Activated naive CD8-positive, alpha-beta T cell treated with anti-CD3 and anti-CD28 coated beads for 36 hours (primary cell): Measurements from ENCODE around the gene FASN. TPM values are rescaled to one million over a fixed set of nuclear protein-coding genes. Genes with fewer than 3 reads are reported as not detected.

Source experiments
- DNase-seq: peaks from one replicate; pipeline ENCODE4 v3.0.0; 2021
- H3K27ac Mint-ChIP-seq: one replicate; pipeline ENCODE4 v1.8.0; 2022; ENCODE audit warnings: mild to moderate bottlenecking, moderate library complexity, mixed read lengths
- H3K27me3 Mint-ChIP-seq: one replicate; pipeline ENCODE4 v1.8.0; 2022; ENCODE audit warnings: mild to moderate bottlenecking, mixed read lengths
- H3K36me3 Mint-ChIP-seq: one replicate; pipeline ENCODE4 v1.8.0; 2021; ENCODE audit warnings: mild to moderate bottlenecking, mixed read lengths
- H3K4me1 Mint-ChIP-seq: one replicate; pipeline ENCODE4 v1.8.0; 2021; ENCODE audit warnings: mixed read lengths
- H3K4me3 Mint-ChIP-seq: one replicate; pipeline ENCODE4 v1.8.0; 2022; ENCODE audit warnings: mild to moderate bottlenecking, moderate library complexity, mixed read lengths
- H3K9me3 Mint-ChIP-seq: one replicate; pipeline ENCODE4 v1.8.0; 2022; ENCODE audit warnings: mixed read lengths
- total RNA-seq, 2 experiments: library from RNA; stranded (reverse); gene quantifications; one replicate each; pipeline ENCODE4 v1.2.3, GENCODE V29; 2021

Gene FASN
- total RNA-seq, 2 experiments from 2014 or later: 282 to 287 TPM

- no peaks in the 10 kb centered on the region for H3K4me1 Mint-ChIP-seq
- no peak overlapping the region for H3K27ac Mint-ChIP-seq
- no peaks in the 10 kb centered on the region for H3K9me3 Mint-ChIP-seq
- H3K4me3 Mint-ChIP-seq: no peak overlapping the region
- peaks cover 4% of the 10 kb centered on the region for H3K36me3 Mint-ChIP-seq
- DNase-seq: no peak
- no peaks in the 10 kb centered on the region for H3K27me3 Mint-ChIP-seq
These were observed 9.0 kb downstream of the FASN start for GRCh38 chr17:82088838-82089722.

GRCh38 chr17:82087961-82088837 is 9.8 kb downstream of the FASN start:
- Mint-ChIP-seq H3K27me3 (no peaks in the 10 kb centered on the region), H3K4me3 (no peak overlapping the region), H3K27ac (no peak overlapping the region), H3K9me3 (no peaks in the 10 kb centered on the region), H3K36me3 (peaks cover 3% of the 10 kb centered on the region), H3K4me1 (no peaks in the 10 kb centered on the region)
- DNase-seq: no peak

- H3K36me3 Mint-ChIP-seq: peaks cover 3% of the 10 kb centered on the region
- no peaks in the 10 kb centered on the region for H3K4me1 Mint-ChIP-seq
These were observed 10.8 kb downstream of the FASN start for GRCh38 chr17:82086941-82087906.

GRCh38 chr17:82085931-82086764 is 11.9 kb downstream of the FASN start:
- Mint-ChIP-seq H3K4me1 (no peaks in the 10 kb centered on the region), H3K27me3 (no peaks in the 10 kb centered on the region), H3K4me3 (no peak overlapping the region), H3K36me3 (peaks cover 3% of the 10 kb centered on the region), H3K9me3 (no peaks in the 10 kb centered on the region), H3K27ac (no peak overlapping the region)
- DNase-seq: no peak

More at GRCh38 chr17:82086941-82087906, 10.8 kb downstream of the FASN start:
- no peaks in the 10 kb centered on the region for H3K27me3 Mint-ChIP-seq
- no peaks in the 10 kb centered on the region for H3K9me3 Mint-ChIP-seq
- DNase-seq: no peak
- no peak overlapping the region for H3K4me3 Mint-ChIP-seq
- H3K27ac Mint-ChIP-seq: no peak overlapping the region

- Mint-ChIP-seq H3K27ac (no peak overlapping the region), H3K9me3 (no peaks in the 10 kb centered on the region), H3K36me3 (peaks cover 3% of the 10 kb centered on the region), H3K4me3 (no peak overlapping the region), H3K27me3 (no peaks in the 10 kb centered on the region), H3K4me1 (no peaks in the 10 kb centered on the region)
- DNase-seq: no peak
These were observed 12.8 kb downstream of the FASN start for GRCh38 chr17:82085031-82085861.

- DNase-seq: no peak
- H3K27ac Mint-ChIP-seq: no peak overlapping the region
- H3K4me1 Mint-ChIP-seq: no peaks in the 10 kb centered on the region
- peaks cover 6% of the 10 kb centered on the region for H3K36me3 Mint-ChIP-seq
- no peaks in the 10 kb centered on the region for H3K27me3 Mint-ChIP-seq
- no peaks in the 10 kb centered on the region for H3K9me3 Mint-ChIP-seq
- H3K4me3 Mint-ChIP-seq: peak overlapping the region; percentile 25
These were observed 13.5 kb downstream of the FASN start for GRCh38 chr17:82084373-82085030.

- Mint-ChIP-seq H3K9me3 (no peaks in the 10 kb centered on the region), H3K36me3 (peaks cover 6% of the 10 kb centered on the region), H3K27me3 (no peaks in the 10 kb centered on the region), H3K4me3 (no peak overlapping the region), H3K27ac (no peak overlapping the region), H3K4me1 (no peaks in the 10 kb centered on the region)
- no peak for DNase-seq
These were observed 14.3 kb downstream of the FASN start for GRCh38 chr17:82083533-82084359.

GRCh38 chr17:82083009-82083408 is 15.0 kb downstream of the FASN start:
- H3K4me1 Mint-ChIP-seq: no peaks in the 10 kb centered on the region
- DNase-seq: no peak
- H3K36me3 Mint-ChIP-seq: peaks cover 9% of the 10 kb centered on the region
- H3K9me3 Mint-ChIP-seq: no peaks in the 10 kb centered on the region
- no peak overlapping the region for H3K27ac Mint-ChIP-seq
- no peak overlapping the region for H3K4me3 Mint-ChIP-seq
- H3K27me3 Mint-ChIP-seq: no peaks in the 10 kb centered on the region

- Mint-ChIP-seq H3K4me3 (no peak overlapping the region), H3K9me3 (no peaks in the 10 kb centered on the region)
These were observed 15.6 kb downstream of the FASN start for GRCh38 chr17:82082456-82082855.

GRCh38 chr17:82081966-82082365 is 16.1 kb downstream of the FASN start:
- no peak for DNase-seq
- Mint-ChIP-seq H3K27ac (no peak overlapping the region), H3K4me3 (no peak overlapping the region), H3K27me3 (no peaks in the 10 kb centered on the region), H3K4me1 (no peaks in the 10 kb centered on the region), H3K9me3 (no peaks in the 10 kb centered on the region), H3K36me3 (peaks cover 9% of the 10 kb centered on the region)

More at GRCh38 chr17:82082456-82082855, 15.6 kb downstream of the FASN start:
- no peaks in the 10 kb centered on the region for H3K27me3 Mint-ChIP-seq
- H3K27ac Mint-ChIP-seq: no peak overlapping the region
- peaks cover 9% of the 10 kb centered on the region for H3K36me3 Mint-ChIP-seq
- H3K4me1 Mint-ChIP-seq: no peaks in the 10 kb centered on the region
- DNase-seq: no peak

GRCh38 chr17:82081546-82081945 is 16.5 kb downstream of the FASN start:
- DNase-seq: no peak
- Mint-ChIP-seq H3K9me3 (no peaks in the 10 kb centered on the region), H3K4me3 (no peak overlapping the region), H3K27ac (no peak overlapping the region), H3K4me1 (no peaks in the 10 kb centered on the region), H3K36me3 (peaks cover 9% of the 10 kb centered on the region), H3K27me3 (no peaks in the 10 kb centered on the region)

- Mint-ChIP-seq H3K9me3 (no peaks in the 10 kb centered on the region), H3K27me3 (no peaks in the 10 kb centered on the region), H3K4me1 (no peaks in the 10 kb centered on the region), H3K4me3 (no peak overlapping the region), H3K36me3 (peaks cover 9% of the 10 kb centered on the region), H3K27ac (no peak overlapping the region)
- no peak for DNase-seq
These were observed 17.1 kb downstream of the FASN start for GRCh38 chr17:82080789-82081464.
